MCF 10A (cell line): ENCODE measurements around the gene RAI14. TPM values are rescaled to one million over a fixed set of nuclear protein-coding genes. Genes with fewer than 3 reads are reported as not detected.

Source experiments
- BruUV-seq: library from RNA; stranded (reverse); fragments of 400-500 nt; replicated peaks from 2 replicates; lab custom pipeline; 2021; lab: Mats Ljungman, UMichigan
- CTCF ChIA-PET: fragments of 300-600 bp; sonication (Branson Sonifier 250); formaldehyde crosslinking; extraction: SDS; loops from one replicate; lab custom pipeline; 2021; ENCODE audit warnings: antibody characterized with exemption, inconsistent platforms; lab: Yijun Ruan, JAX
- POLR2A ChIA-PET: fragments of 300-600, 350-650 bp; sonication (Branson Sonifier 250); formaldehyde crosslinking; extraction: SDS; loops from one replicate; lab custom pipeline; 2020; ENCODE audit warnings: antibody characterized with exemption, inconsistent platforms; lab: Yijun Ruan, JAX
- DNase-seq: peaks from one replicate; pipeline ENCODE4 v3.0.0-alpha.2; 2018; ENCODE audit not compliant: unreplicated experiment
- H3K27ac Mint-ChIP-seq: one replicate; pipeline ENCODE4 v1.8.0; 2022; ENCODE audit warnings: mild to moderate bottlenecking, low read depth, mixed read lengths; ENCODE audit not compliant: unreplicated experiment
- H3K27me3 Mint-ChIP-seq: one replicate; pipeline ENCODE4 v1.8.0; 2022; ENCODE audit warnings: mixed read lengths; ENCODE audit not compliant: insufficient read depth, unreplicated experiment
- H3K36me3 Mint-ChIP-seq: one replicate; pipeline ENCODE4 v1.8.0; 2022; ENCODE audit warnings: mild to moderate bottlenecking, moderate library complexity, mixed read lengths; ENCODE audit not compliant: insufficient read depth, unreplicated experiment
- H3K4me1 Mint-ChIP-seq: one replicate; pipeline ENCODE4 v1.8.0; 2022; ENCODE audit warnings: mixed read lengths; ENCODE audit not compliant: insufficient read depth, unreplicated experiment
- H3K4me3 Mint-ChIP-seq: one replicate; pipeline ENCODE4 v1.8.0; 2022; ENCODE audit warnings: mild to moderate bottlenecking, moderate library complexity, mixed read lengths; ENCODE audit not compliant: unreplicated experiment
- H3K9me3 Mint-ChIP-seq: one replicate; pipeline ENCODE4 v1.8.0; 2022; ENCODE audit warnings: mixed read lengths; ENCODE audit not compliant: unreplicated experiment
- intact Hi-C: fragments of 100-400 bp; cut with micrococcal nuclease; formaldehyde crosslinking; loops from 2 replicates; pipeline ENCODE4 v1.14.1; 2022
- total RNA-seq: library from RNA; stranded (reverse); gene quantifications from 2 replicates; pipeline ENCODE4 v1.2.3, GENCODE V29; 2022
- TF ChIP-seq, protein P1 (sequence below): fragments of 200-600 bp; IDR thresholded peaks from one replicate; pipeline ENCODE4 v1.8.0; 2022; ENCODE audit warnings: antibody characterized with exemption, mild to moderate bottlenecking; ENCODE audit not compliant: unreplicated experiment

The RAI14 gene
- total RNA-seq, 1 experiment from 2014 or later = 47.6 TPM

DNA sequence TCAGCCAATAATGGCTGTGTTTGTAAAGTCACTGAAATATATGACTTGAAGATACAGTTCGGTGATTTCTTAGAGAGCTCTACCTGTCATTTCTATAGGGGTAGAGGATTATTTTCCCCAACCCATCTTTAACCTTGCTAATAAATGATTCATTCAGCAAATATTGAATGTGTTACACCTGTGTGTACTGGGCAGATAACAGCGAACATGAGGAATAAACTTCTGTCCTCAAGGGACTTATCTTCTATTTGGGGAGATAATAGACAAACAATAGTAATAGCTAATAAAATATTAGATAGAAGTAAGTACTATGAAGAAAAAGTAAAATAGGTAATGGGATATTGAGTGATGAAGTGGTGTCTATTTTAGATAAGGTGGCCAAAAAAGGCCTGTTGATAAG is 192.1 kb downstream of the RAI14 start:
- TF ChIP-seq, protein P1, sequence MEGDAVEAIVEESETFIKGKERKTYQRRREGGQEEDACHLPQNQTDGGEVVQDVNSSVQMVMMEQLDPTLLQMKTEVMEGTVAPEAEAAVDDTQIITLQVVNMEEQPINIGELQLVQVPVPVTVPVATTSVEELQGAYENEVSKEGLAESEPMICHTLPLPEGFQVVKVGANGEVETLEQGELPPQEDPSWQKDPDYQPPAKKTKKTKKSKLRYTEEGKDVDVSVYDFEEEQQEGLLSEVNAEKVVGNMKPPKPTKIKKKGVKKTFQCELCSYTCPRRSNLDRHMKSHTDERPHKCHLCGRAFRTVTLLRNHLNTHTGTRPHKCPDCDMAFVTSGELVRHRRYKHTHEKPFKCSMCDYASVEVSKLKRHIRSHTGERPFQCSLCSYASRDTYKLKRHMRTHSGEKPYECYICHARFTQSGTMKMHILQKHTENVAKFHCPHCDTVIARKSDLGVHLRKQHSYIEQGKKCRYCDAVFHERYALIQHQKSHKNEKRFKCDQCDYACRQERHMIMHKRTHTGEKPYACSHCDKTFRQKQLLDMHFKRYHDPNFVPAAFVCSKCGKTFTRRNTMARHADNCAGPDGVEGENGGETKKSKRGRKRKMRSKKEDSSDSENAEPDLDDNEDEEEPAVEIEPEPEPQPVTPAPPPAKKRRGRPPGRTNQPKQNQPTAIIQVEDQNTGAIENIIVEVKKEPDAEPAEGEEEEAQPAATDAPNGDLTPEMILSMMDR = no peak
- BruUV-seq = no TSS peak
- H3K36me3 Mint-ChIP-seq = no peaks in the 10 kb centered on the region
- no peaks in the 10 kb centered on the region for H3K4me1 Mint-ChIP-seq
- ChIA-PET POLR2A (interaction anchor here (1.0 kb wide), 1 partner anchor 9 kb away, joined by 4 read pairs; the partner anchor contains the start of gene TTC23L), CTCF (interaction anchor here (1.0 kb wide), 1 partner anchor 50 kb away, joined by 4 read pairs; no protein-coding TSS in a partner anchor)
- H3K27me3 Mint-ChIP-seq = no peaks in the 10 kb centered on the region
- no peak overlapping the region for H3K27ac Mint-ChIP-seq
- DNase-seq = no peak
- no peak overlapping the region for H3K4me3 Mint-ChIP-seq
- H3K9me3 Mint-ChIP-seq = peaks cover 5% of the 10 kb centered on the region
- intact Hi-C loops = no loop called here

DNA sequence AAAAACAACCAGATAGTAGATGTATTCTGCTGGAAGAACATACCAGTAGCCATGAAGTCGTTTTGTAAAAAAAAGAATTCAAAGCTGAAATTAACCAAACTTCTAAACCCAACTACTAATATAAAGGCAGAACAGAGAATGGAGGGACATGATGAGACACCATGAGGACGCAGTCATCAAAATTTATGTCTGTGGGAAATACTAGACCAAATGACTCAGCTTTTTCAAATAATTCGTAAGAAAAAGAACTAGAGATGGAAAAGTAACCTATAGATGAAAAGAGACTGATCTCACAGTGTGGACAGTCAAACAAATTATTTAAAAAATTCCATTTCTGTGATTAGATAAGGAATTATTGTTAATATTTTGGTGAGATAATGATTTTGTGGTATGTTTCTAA is 193.1 kb downstream of the RAI14 start:
- intact Hi-C loops = no loop called here
- Mint-ChIP-seq H3K27ac (no peak overlapping the region), H3K27me3 (no peaks in the 10 kb centered on the region), H3K4me1 (no peaks in the 10 kb centered on the region), H3K9me3 (peaks cover 5% of the 10 kb centered on the region), H3K36me3 (no peaks in the 10 kb centered on the region), H3K4me3 (no peak overlapping the region)
- TF ChIP-seq, protein P1 = no peak
- no peak for DNase-seq
- BruUV-seq = no TSS peak
- ChIA-PET POLR2A (no interaction called here), CTCF (interaction anchor here (0.7 to 1.2 kb wide), 2 partner anchors 49 to 332 kb away, joined by 3 to 4 read pairs; no protein-coding TSS in a partner anchor)

DNA sequence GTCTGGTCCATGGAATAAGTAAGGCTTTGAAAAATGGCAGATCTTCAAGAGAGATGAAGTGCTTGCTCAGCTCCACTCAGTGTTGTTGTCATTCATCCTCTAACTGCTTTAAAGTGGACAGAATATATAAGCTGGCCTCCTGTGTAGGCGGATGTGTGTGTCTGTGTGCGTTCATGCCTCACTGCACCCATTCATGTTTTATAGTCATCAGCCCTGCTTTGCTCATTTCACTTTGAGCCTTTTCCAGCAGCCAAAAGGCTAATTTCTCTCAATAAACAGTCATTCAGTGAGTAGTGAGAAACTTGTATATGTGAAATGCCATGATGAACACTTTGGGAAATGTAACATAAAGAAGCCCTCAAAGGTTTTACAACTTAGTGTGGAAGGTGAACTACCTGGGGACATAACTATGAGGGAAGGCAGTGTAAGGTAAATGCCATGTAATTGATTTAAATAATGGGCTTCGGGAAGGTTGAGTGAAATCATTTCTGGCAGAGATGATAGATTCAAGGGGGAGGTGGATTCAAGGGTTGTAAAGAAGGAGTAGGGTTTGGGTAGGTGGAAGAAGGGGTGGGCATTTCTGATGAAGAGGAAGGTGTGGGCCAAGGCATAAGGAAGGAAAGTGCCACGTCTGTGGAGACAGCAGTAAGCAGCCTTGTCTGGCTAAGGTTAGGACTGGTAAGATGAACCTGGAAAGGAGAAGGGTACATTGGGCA is 198.5 kb downstream of the RAI14 start:
- intact Hi-C loops = no loop called here
- Mint-ChIP-seq H3K4me1 (peaks cover 6% of the 10 kb centered on the region), H3K36me3 (no peaks in the 10 kb centered on the region), H3K4me3 (no peak overlapping the region), H3K27me3 (no peaks in the 10 kb centered on the region), H3K27ac (no peak overlapping the region), H3K9me3 (peaks cover 5% of the 10 kb centered on the region)
- TF ChIP-seq, protein P1 = no peak
- ChIA-PET CTCF (interaction anchor here (1.1 to 1.4 kb wide), 3 partner anchors 13 to 333 kb away, joined by 4 to 5 read pairs (median 4); no protein-coding TSS in a partner anchor), POLR2A (interaction anchor here (0.6 kb wide), 1 partner anchor 1246 kb away, joined by 4 read pairs; no protein-coding TSS in a partner anchor)
- no TSS peak for BruUV-seq
- DNase-seq = no peak

DNA sequence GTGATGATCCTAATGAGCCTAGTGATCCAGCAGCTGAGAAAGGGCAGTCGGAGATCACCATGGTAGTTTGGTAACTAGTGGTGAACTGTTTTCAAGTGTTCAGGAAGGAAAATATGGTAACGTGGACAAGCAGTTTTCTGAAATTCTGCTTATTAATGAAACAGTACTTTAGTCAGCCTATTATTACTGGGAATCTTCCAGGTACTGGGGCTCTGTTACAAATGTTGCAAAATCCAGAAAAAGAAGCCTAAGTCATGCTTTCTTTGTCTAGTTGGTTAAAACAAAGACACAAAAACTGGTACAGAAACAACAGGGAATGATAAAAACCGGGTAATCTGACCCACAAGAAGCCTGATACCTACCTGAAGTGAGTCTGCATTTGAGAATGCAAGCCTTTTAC is 201.0 kb downstream of the RAI14 start:
- intact Hi-C loops = no loop called here
- no peaks in the 10 kb centered on the region for H3K36me3 Mint-ChIP-seq
- DNase-seq = no peak
- H3K27ac Mint-ChIP-seq = no peak overlapping the region
- ChIA-PET CTCF (no interaction called here), POLR2A (no interaction called here)
- TF ChIP-seq, protein P1 = no peak
- no peak overlapping the region for H3K4me3 Mint-ChIP-seq
- H3K9me3 Mint-ChIP-seq = peaks cover 4% of the 10 kb centered on the region
- BruUV-seq = no TSS peak
- H3K4me1 Mint-ChIP-seq = peaks cover 6% of the 10 kb centered on the region
- no peaks in the 10 kb centered on the region for H3K27me3 Mint-ChIP-seq
